SK-N-SH (cell line): ENCODE measurements around the gene UBASH3B. TPM values are rescaled to one million over a fixed set of nuclear protein-coding genes. Genes with fewer than 3 reads are reported as not detected.

Experiments used
- CTCF ChIA-PET: fragments of 300-600, 350-600 bp; formaldehyde crosslinking; extraction: SDS; loops from one replicate; lab custom pipeline; 2021; lab: Yijun Ruan, JAX
- POLR2A ChIA-PET: fragments of 350-600 bp; sonication (Branson Sonifier 250); formaldehyde crosslinking; extraction: SDS; loops from one replicate; lab custom pipeline; 2020; ENCODE audit warnings: antibody characterized with exemption, inconsistent platforms; lab: Yijun Ruan, JAX
- DNase-seq: peaks from one replicate; pipeline ENCODE4 v3.0.0; 2012
- H2AFZ ChIP-seq: fragments of 200-600 bp; sonication (generic); 2 replicates; pipeline ENCODE4 v1.8.1; 2016; ENCODE audit warnings: antibody characterized with exemption, mild to moderate bottlenecking, low read depth
- H3F3A ChIP-seq: fragments of 200-600 bp; sonication (generic); replicated peaks from 2 replicates; pipeline ENCODE3; 2016; ENCODE audit warnings: antibody characterized with exemption, mild to moderate bottlenecking; ENCODE audit not compliant: insufficient read depth
- H3K27ac ChIP-seq, 2 experiments: fragments of 200-500 bp in 1 of 2; fragments of 200-600 bp in 1 of 2; sonication (Bioruptor generic) in 1 of 2; sonication (generic), shearing (Covaris generic) in 1 of 2; 2 replicates each; pipeline versions ENCODE4 v1.5.1 to v1.6.1; 2014 to 2016; ENCODE audit warnings: low read depth in 2 of 2, inconsistent platforms in 1 of 2, low read length in 1 of 2, mild to moderate bottlenecking in 1 of 2, mixed read lengths in 1 of 2
- H3K27me3 ChIP-seq: fragments of 200-600 bp; sonication (generic), shearing (Covaris generic); 2 replicates; pipeline ENCODE4 v1.6.1; 2016; ENCODE audit warnings: mixed run types; ENCODE audit not compliant: insufficient read depth
- H3K36me3 ChIP-seq, 2 experiments: fragments of 200-500 bp in 1 of 2; fragments of 200-600 bp in 1 of 2; sonication (Bioruptor generic) in 1 of 2; sonication (generic) in 1 of 2; replicated peaks in 1 of 2; 2 replicates each; pipeline versions ENCODE3 to v1.5.1; 2014 to 2016; ENCODE audit warnings: low read length in 1 of 2, mild to moderate bottlenecking in 1 of 2; ENCODE audit not compliant: insufficient read depth in 2 of 2, control insufficient read depth in 1 of 2
- H3K4me1 ChIP-seq, 2 experiments: fragments of 200-500 bp in 1 of 2; fragments of 200-600 bp in 1 of 2; sonication (Bioruptor generic) in 1 of 2; sonication (generic), shearing (Covaris generic) in 1 of 2; 2 replicates each; pipeline versions ENCODE4 v1.5.1 to v1.6.1; 2014 to 2016; ENCODE audit warnings: low read depth in 1 of 2, low read length in 1 of 2, mixed run types in 1 of 2; ENCODE audit not compliant: insufficient read depth in 2 of 2, control insufficient read depth in 1 of 2
- H3K4me2 ChIP-seq: fragments of 200-600 bp; sonication (generic), shearing (Covaris generic); 2 replicates; pipeline ENCODE4 v1.6.1; 2017; ENCODE audit warnings: mixed run types
- H3K4me3 ChIP-seq, 2 experiments: fragments of 200-500 bp in 1 of 2; fragments of 200-600 bp in 1 of 2; sonication (Bioruptor generic) in 1 of 2; sonication (generic), shearing (Covaris generic) in 1 of 2; 2 replicates each; pipeline versions ENCODE4 v1.5.1 to v1.8.1; 2014 to 2016; ENCODE audit warnings: low read depth in 2 of 2, inconsistent platforms in 1 of 2, low read length in 1 of 2, mild to moderate bottlenecking in 1 of 2, mixed read lengths in 1 of 2, moderate library complexity in 1 of 2
- H3K79me2 ChIP-seq: fragments of 200-600 bp; sonication (generic); 2 replicates; pipeline ENCODE4 v1.8.1; 2017; ENCODE audit warnings: mild to moderate bottlenecking; ENCODE audit not compliant: insufficient read depth
- H3K9ac ChIP-seq: fragments of 200-600 bp; sonication (generic); 2 replicates; pipeline ENCODE4 v1.6.1; 2017; ENCODE audit warnings: mixed run types
- H3K9me2 ChIP-seq: fragments of 200-600 bp; sonication (generic); 2 replicates; pipeline ENCODE4 v1.6.1; 2017; ENCODE audit warnings: mixed run types
- H3K9me3 ChIP-seq: fragments of 200-600 bp; sonication (generic); 2 replicates; pipeline ENCODE4 v1.6.1; 2017; ENCODE audit warnings: mixed run types, mild to moderate bottlenecking, moderate library complexity
- H4K20me1 ChIP-seq: fragments of 200-600 bp; sonication (generic); 2 replicates; pipeline ENCODE4 v1.6.1; 2017; ENCODE audit warnings: mild to moderate bottlenecking, mixed run types; ENCODE audit not compliant: insufficient read depth
- ELF1 ChIP-seq: IDR thresholded peaks from 2 replicates; pipeline ENCODE4 v1.4.0; 2012
- FOSL2 ChIP-seq: IDR thresholded peaks from 2 replicates; pipeline ENCODE4 v1.4.0; 2012; ENCODE audit warnings: low read depth, mild to moderate bottlenecking, moderate library complexity, borderline replicate concordance
- IRF3 ChIP-seq: fragments of 150-350 bp; IDR thresholded peaks from 2 replicates; pipeline ENCODE4 v1.6.1; 2016; ENCODE audit warnings: mild to moderate bottlenecking, low read depth, low read length
- JUND ChIP-seq: IDR thresholded peaks from 2 replicates; pipeline ENCODE4 v1.4.0; 2012
- MAX ChIP-seq: IDR thresholded peaks from 2 replicates; pipeline ENCODE4 v1.4.0; 2012; ENCODE audit warnings: low read depth
- MEF2A ChIP-seq: IDR thresholded peaks from 2 replicates; pipeline ENCODE4 v1.4.0; 2012; ENCODE audit warnings: low read depth, borderline replicate concordance
- MXI1 ChIP-seq: IDR thresholded peaks from 2 replicates; pipeline ENCODE4 v1.6.1; 2012; ENCODE audit warnings: mild to moderate bottlenecking, low read depth, low read length, improper control_type of control experiment
- RAD21 ChIP-seq: IDR thresholded peaks from 2 replicates; pipeline ENCODE4 v1.6.1; 2012; ENCODE audit warnings: mild to moderate bottlenecking, low read length
- RCOR1 ChIP-seq: fragments of 150-350 bp; IDR thresholded peaks from 2 replicates; pipeline ENCODE4 v1.6.1; 2017; ENCODE audit warnings: antibody characterized with exemption, low read length
- REST ChIP-seq: IDR thresholded peaks from 2 replicates; pipeline ENCODE4 v1.6.1; 2012; ENCODE audit warnings: mild to moderate bottlenecking, low read depth, low read length, moderate library complexity
- RXRA ChIP-seq: IDR thresholded peaks from 2 replicates; pipeline ENCODE4 v1.4.0; 2012; ENCODE audit warnings: low read depth, mild to moderate bottlenecking, borderline replicate concordance
- SIN3A ChIP-seq: IDR thresholded peaks from 2 replicates; pipeline ENCODE4 v1.6.1; 2012; ENCODE audit warnings: low read depth, mild to moderate bottlenecking, low read length, moderate library complexity, borderline replicate concordance
- SMC3 ChIP-seq: IDR thresholded peaks from 2 replicates; pipeline ENCODE4 v1.6.1; 2012; ENCODE audit warnings: low read depth, low read length, improper control_type of control experiment
- TAF1 ChIP-seq: IDR thresholded peaks from 2 replicates; pipeline ENCODE4 v1.6.1; 2012; ENCODE audit warnings: low read depth, mild to moderate bottlenecking, low read length, moderate library complexity, borderline replicate concordance
- TCF12 ChIP-seq: IDR thresholded peaks from 2 replicates; pipeline ENCODE4 v1.4.0; 2012
- TEAD4 ChIP-seq: IDR thresholded peaks from 2 replicates; pipeline ENCODE4 v1.4.0; 2012; ENCODE audit warnings: mild to moderate bottlenecking, borderline replicate concordance; ENCODE audit not compliant: insufficient read depth
- USF1 ChIP-seq: IDR thresholded peaks from 2 replicates; pipeline ENCODE4 v1.4.0; 2012; ENCODE audit warnings: low read depth, borderline replicate concordance
- YY1 ChIP-seq: IDR thresholded peaks from 2 replicates; pipeline ENCODE4 v1.4.0; 2012; ENCODE audit warnings: low read depth, mild to moderate bottlenecking
- WGBS: methylation state at CpG from one replicate; pipeline ENCODE4 v1.1.6; 2017; ENCODE audit warnings: low lambda C conversion rate; 5-methylcytosine and 5-hydroxymethylcytosine counted together
- polyA plus RNA-seq, 3 experiments: library from polyadenylated mRNA; depleted of rRNA; stranded (reverse); fragments of >200 nt; gene quantifications; 2 replicates each; pipeline ENCODE4 v1.2.3, GENCODE V29; 2012

The UBASH3B gene
- polyA plus RNA-seq, 1 of the 3 experiments (the other 2 are of a cell fraction) = 10.4 TPM

GRCh38 chr11:122803306-122803705 lies 147.8 kb downstream of the UBASH3B start:
- Histone ChIP-seq H3K36me3 (peaks cover 0 to 35% of the 10 kb centered on the region in 2 experiments), H3K27me3 (no peaks in the 10 kb centered on the region), H4K20me1 (no peaks in the 10 kb centered on the region), H3K4me2 (no peak overlapping the region), H3K27ac (peak overlapping the region in 1 of 2 experiments; percentile 36; a peak in 1 of 4 replicates), H3F3A (peaks cover 3% of the 10 kb centered on the region), H3K79me2 (no peaks in the 10 kb centered on the region), H3K4me1 (peaks cover under 1 to 22% of the 10 kb centered on the region in 2 experiments), H3K9me2 (no peaks in the 10 kb centered on the region), H3K9ac (no peak overlapping the region), H3K9me3 (no peaks in the 10 kb centered on the region), H2AFZ (no peak overlapping the region), H3K4me3 (no peak overlapping the region)
- ChIA-PET CTCF (interaction anchor here (2.6 kb wide), 1 partner anchor 12 kb away, joined by 10 read pairs; no protein-coding TSS in a partner anchor), POLR2A (no interaction called here)
- WGBS = 35% methylated on average over 2 of the region's 2 CpGs
- no peak for DNase-seq
- TF ChIP-seq MEF2A = no peak
- TF ChIP-seq TAF1 = no peak
- 0 out of 2 replicates have a peak, but pooled peaks have one; percentile 6 for TF ChIP-seq TCF12
- TF ChIP-seq FOSL2 = peak; percentile 17; the same call in 1 of the 2 replicates
- TF ChIP-seq RAD21 = no peak
- TF ChIP-seq MAX = no peak
- TF ChIP-seq SMC3 = no peak

- H3K4me3 ChIP-seq = no peak overlapping the region
- 96% methylated on average over 5 of the region's 5 CpGs for WGBS
- H4K20me1 ChIP-seq = no peaks in the 10 kb centered on the region
- peaks cover 0 to 33% of the 10 kb centered on the region in 2 experiments for H3K36me3 ChIP-seq
- ChIA-PET CTCF (interaction anchor here (2.6 kb wide), 1 partner anchor 11 kb away, joined by 10 read pairs; no protein-coding TSS in a partner anchor), POLR2A (no interaction called here)
- H3K27me3 ChIP-seq = no peaks in the 10 kb centered on the region
- H3K9ac ChIP-seq = no peak overlapping the region
- no peak for DNase-seq
- no peak overlapping the region for H3K27ac ChIP-seq
- H3K4me2 ChIP-seq = no peak overlapping the region
- H3F3A ChIP-seq = peaks cover 3% of the 10 kb centered on the region
- no peaks in the 10 kb centered on the region for H3K9me2 ChIP-seq
- TF ChIP-seq REST (no peak), MXI1 (no peak), YY1 (no peak), RCOR1 (no peak), USF1 (no peak), SIN3A (no peak), RAD21 (no peak), MEF2A (no peak), TEAD4 (no peak), ELF1 (no peak), TAF1 (no peak), IRF3 (no peak), JUND (no peak), RXRA (no peak)
- H2AFZ ChIP-seq = no peak overlapping the region
- peaks cover 4 to 24% of the 10 kb centered on the region in 2 experiments for H3K4me1 ChIP-seq
- no peaks in the 10 kb centered on the region for H3K9me3 ChIP-seq
- no peaks in the 10 kb centered on the region for H3K79me2 ChIP-seq
These were observed 148.2 kb downstream of the UBASH3B start for GRCh38 chr11:122803716-122804115.
